ENCODE results near the gene PLA2G4E. TPM values are rescaled to one million over a fixed set of nuclear protein-coding genes. Genes with fewer than 3 reads are reported as not detected.

Gene PLA2G4E
- total RNA-seq, 2 donors from 2014 or later, result not detected

GRCh38 chr15:42057799-42058646, 37.2 kb upstream of the PLA2G4E start:
- DNase-seq (ENCODE audit: low spot score), result no peak
- intact Hi-C loops (cut with DNase I), result loop anchor here in 1 of 2 donors (5.0 kb wide), 1 partner anchor 286 kb away; the partner anchor contains the start of gene MAPKBP1

GRCh38 chr15:42056934-42057798, 36.3 kb upstream of the PLA2G4E start:
- DNase-seq (ENCODE audit: low spot score), result no peak
- intact Hi-C loops (cut with DNase I), result loop anchor here in 1 of 2 donors (5.0 kb wide), 1 partner anchor 285 kb away; the partner anchor contains the start of gene MAPKBP1

GRCh38 chr15:42053914-42054313, 33.1 kb upstream of the PLA2G4E start:
- no peak for DNase-seq (ENCODE audit: low spot score)
- intact Hi-C loops (cut with DNase I), result no loop called here

- no peak for DNase-seq (ENCODE audit: low spot score)
- intact Hi-C loops (cut with DNase I), result no loop called here
Observed at GRCh38 chr15:42053010-42053409, 32.2 kb upstream of the PLA2G4E start.

GRCh38 chr15:42050484-42051255, 29.8 kb upstream of the PLA2G4E start:
- DNase-seq (ENCODE audit: low spot score), result no peak
- intact Hi-C loops (cut with DNase I), result no loop called here

- intact Hi-C loops (cut with DNase I), result no loop called here
- no peak for DNase-seq (ENCODE audit: low spot score)
Observed at GRCh38 chr15:42048821-42049200, 28.0 kb upstream of the PLA2G4E start.

- intact Hi-C loops (cut with DNase I), result no loop called here
- no peak for DNase-seq (ENCODE audit: low spot score)
Observed at GRCh38 chr15:42048080-42048820, 27.4 kb upstream of the PLA2G4E start.

- intact Hi-C loops (cut with DNase I), result no loop called here
Observed at GRCh38 chr15:42046597-42046996, 25.8 kb upstream of the PLA2G4E start.

GRCh38 chr15:42045211-42045615, 24.4 kb upstream of the PLA2G4E start:
- no peak for DNase-seq (ENCODE audit: low spot score)
- intact Hi-C loops (cut with DNase I), result no loop called here

More at GRCh38 chr15:42046597-42046996, 25.8 kb upstream of the PLA2G4E start:
- no peak for DNase-seq (ENCODE audit: low spot score)

GRCh38 chr15:42042602-42043400, 22.0 kb upstream of the PLA2G4E start:
- no peak for DNase-seq (ENCODE audit: low spot score)
- intact Hi-C loops (cut with DNase I), result no loop called here

- DNase-seq (ENCODE audit: low spot score), result no peak
- intact Hi-C loops (cut with DNase I), result no loop called here
Observed at GRCh38 chr15:42038401-42038800, 17.6 kb upstream of the PLA2G4E start.

GRCh38 chr15:42037656-42038055, 16.8 kb upstream of the PLA2G4E start:
- intact Hi-C loops (cut with DNase I), result no loop called here
- DNase-seq (ENCODE audit: low spot score), result no peak

- intact Hi-C loops (cut with DNase I), result no loop called here
- DNase-seq (ENCODE audit: low spot score), result no peak
Observed at GRCh38 chr15:42036966-42037365, 16.1 kb upstream of the PLA2G4E start.

- intact Hi-C loops (cut with DNase I), result no loop called here
- no peak for DNase-seq (ENCODE audit: low spot score)
Observed at GRCh38 chr15:42036112-42036905, 15.5 kb upstream of the PLA2G4E start.

GRCh38 chr15:42035435-42035761, 14.6 kb upstream of the PLA2G4E start:
- no peak for DNase-seq (ENCODE audit: low spot score)
- intact Hi-C loops (cut with DNase I), result no loop called here

GRCh38 chr15:42034628-42035434, 14.0 kb upstream of the PLA2G4E start:
- no peak for DNase-seq (ENCODE audit: low spot score)
- intact Hi-C loops (cut with DNase I), result no loop called here

Measured in posterior vena cava (tissue), 2 donors.